IPS-NIHi7 (cell line): Measurements from ENCODE around the gene NR2C2.
A peak's percentile ranks its signal among the peaks of the same experiment; 100 is the strongest.

Source experiments
- DNase-seq: peaks from one replicate; pipeline ENCODE4 v3.0.0; 2012; ENCODE audit warnings: mixed read lengths; ENCODE audit errors: extremely low spot score

Gene NR2C2

DNA sequence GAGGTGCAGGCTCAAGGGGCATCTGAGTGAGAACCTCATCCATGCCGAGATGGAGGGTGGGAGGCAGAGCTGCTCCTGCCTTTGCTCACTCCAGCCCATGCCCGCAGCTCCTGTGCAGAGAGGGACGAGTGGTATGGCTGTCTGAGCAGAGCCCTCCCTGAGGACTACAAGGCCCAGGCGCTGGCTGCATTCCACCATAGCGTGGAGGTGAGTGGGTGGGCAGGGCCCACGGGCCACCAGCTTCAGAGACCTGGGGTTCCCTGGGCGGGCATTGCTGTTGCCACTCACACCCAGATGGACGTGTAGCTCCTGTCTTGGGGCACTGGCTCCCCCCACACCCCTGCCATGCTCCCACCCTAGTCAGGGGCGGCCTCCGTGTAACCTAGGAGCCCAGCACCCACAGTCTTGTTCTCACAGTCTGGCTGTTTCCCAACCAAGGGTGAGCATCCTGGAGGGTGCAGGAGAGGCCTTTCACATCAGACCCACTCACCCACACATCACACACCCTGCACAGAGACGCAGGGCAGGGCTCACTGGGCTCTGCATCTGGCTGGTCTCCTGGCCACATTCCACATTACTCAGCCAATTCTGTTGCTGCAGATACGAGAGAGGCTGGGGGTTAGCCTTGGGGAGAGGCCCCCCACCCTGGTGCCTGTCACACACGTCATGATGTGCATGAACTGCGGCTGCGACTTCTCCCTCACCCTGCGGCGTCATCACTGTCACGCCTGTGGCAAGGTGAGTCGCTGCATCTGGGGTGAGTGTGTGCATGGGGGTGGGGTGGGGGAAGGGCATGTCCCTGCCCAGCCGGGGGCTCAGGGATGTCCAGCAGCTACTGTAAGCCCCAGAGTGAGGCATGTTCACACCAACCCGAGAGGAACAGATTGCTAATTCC lies 25.3 kb upstream of the NR2C2 start:
- DNase-seq, result no peak

DNA sequence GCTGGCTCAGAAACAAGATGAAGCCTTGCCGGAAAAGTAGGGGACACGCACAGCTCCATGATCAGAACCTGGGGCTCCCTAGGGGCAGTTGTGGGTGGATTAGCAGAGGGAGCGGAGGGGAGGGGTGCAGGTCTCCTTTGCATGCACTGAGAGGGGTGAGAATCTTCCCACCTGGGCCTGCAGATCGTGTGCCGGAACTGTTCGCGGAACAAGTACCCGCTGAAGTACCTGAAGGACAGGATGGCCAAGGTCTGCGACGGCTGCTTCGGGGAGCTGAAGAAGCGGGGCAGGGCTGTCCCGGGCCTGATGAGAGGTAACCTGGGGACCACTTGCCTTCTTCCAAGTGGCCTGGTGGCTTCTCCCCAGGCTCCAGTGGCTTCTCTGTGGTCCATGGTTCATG lies 24.5 kb upstream of the NR2C2 start:
- DNase-seq, result no peak

DNA sequence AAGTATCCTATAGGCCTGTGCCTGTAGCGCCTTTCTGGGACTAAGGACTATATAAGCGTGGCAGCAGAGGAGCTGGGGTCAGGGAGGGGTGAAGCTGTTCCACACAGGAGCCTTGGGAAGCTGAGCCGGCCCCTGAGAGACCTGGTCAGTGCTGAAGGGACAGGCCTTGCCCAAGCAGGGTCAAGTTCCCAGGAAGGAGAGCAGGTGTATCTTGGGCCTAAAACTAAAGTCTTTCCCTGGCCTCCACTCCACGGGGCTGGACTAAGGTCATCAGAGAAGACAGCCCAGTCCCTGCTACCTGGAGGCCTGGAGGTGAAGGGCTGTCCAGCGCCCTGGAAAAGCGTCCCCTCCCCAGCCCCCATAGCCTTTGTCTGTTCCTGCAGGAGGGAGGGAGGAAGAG lies 23.9 kb upstream of the NR2C2 start:
- no peak for DNase-seq

DNA sequence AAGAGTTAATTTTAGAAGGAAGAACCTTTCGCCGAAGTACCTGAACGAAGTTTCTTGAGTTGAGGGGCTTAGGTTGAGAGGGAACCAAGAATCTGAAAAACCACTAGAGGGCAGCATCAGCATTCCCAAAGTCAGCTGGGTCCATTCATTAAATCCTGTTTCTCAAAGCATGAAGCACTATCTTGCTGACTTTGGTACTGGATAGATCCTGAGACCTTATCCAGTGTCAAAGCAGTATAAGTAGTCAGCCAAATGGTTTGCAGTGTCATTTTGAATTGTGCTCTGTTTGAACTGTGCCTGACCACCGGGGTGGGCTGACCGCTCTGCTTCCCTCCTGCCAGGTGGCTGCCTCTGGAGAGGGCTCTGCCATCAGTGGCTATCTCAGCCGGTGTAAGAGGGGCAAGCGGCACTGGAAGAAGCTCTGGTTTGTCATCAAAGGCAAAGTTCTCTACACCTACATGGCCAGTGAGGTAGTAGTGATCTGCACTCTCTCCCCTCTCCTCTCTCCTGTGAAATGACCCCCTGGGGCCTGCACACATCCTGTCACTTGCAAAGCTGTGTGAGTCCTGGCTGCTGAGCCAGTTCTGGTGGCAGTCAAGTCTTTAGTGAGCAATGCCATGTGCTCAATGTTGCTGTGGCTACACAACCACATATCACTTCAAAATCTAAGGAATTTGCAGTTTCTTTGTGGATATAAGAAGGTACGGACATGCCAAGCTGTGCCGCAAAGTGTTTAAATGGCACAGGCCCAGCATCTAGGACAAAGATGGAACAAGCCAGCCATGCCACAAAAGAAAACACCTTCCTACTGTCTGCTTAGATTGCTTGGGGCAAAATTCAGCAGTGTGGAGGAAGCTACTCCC lies 21.4 kb upstream of the NR2C2 start:
- peak; percentile 74 for DNase-seq

DNA sequence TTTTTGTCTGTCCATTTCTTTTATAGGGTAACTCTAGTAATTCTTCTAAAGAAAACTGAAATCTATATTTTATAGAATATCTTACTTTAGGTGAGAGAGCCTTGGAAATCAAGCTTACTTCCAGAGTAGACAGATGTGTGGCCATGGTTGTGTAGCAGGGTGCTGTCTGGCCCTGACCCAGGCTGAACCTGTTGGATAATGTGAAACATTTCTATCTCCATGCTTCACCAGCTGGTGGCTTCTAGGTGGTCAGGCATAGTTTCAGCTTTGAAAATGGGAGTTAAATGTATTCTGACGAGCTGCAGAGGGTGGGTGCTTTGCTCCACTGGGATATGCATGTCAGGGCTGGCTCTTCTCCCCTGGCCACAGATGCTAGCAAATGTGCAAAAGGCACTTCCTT lies 20.8 kb upstream of the NR2C2 start:
- DNase-seq, result no peak

DNA sequence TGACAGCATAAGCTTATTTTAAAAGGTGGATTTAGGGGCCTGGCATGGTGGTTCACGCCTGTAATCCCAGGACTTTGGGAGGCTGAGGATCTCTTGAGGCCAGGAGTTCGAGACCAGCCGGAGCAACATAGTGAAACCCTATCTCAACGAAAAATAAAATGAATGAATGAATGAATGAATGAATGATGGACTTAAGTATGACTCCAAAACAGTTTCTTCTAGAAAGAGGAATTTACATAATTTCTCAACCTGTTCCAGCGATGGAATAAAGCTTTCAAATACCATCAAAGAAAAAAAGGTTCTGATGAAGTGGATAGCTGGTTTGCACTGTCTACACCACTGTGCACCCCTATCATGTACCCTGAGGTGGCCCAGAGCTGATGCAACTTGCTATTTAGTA lies 20.1 kb upstream of the NR2C2 start:
- no peak for DNase-seq

DNA sequence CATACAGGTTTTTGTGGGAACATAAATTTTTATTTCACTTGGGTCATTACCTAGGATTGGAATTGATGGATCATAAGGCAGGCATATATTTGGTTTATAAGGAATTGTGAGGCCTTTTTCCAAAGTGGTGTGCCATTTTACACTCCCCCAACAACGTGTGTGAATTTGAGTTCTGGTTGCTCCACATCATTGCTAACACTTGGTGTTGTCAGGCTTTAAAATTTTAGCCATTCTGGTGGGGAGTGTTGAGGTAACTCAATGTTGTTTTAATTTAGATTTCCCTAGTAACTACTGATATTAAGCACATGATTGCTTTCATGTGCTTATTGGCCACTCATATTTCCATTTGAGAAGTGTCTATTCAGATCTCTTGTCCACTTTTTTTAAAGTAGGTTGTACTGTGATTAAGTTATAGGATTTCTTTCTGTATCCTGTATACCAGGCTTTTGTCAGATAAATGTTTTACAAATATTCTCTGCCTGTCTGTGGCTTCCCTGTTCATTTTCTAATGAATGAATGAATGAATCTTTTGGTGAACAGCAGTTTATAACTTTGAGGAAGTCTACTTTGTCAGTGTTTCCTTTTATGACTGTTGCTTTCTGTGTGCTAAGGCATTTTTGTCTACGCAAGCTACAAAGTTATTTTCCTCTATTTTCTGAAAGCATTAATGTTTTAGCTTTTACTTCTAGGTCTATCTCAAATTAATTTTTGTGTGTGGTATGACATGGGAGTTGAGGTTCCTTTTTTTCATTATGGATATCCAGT lies 17.9 kb upstream of the NR2C2 start:
- no peak for DNase-seq

DNA sequence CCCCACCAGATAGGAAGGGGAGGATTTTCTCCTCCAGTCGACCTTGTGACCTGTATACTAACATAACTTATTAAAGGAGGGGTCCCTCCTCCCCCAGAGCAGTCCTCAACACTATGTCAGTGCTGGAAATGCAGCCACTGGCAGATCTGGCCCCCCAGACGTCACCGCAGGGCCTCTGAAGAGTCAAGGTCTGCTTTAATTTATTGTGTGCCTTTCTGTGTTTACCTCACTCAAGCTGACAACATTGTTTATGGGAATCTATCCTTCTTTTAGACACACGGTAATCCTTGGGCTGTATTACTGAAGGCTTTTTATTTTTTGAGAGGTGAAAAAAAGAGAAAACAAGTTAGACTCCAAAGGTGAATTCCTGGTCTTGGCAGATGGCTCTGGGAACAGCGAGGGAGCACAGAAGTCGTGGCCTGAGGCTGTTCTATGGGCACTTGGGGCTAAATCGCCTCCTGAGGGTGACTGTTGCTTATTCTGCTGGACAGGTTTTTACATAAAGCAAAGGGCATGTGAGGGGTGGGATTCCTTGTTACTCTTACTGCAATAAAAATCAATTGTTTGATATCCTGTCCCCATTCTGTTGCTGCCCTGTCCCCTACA lies 13.5 kb upstream of the NR2C2 start:
- no peak for DNase-seq

DNA sequence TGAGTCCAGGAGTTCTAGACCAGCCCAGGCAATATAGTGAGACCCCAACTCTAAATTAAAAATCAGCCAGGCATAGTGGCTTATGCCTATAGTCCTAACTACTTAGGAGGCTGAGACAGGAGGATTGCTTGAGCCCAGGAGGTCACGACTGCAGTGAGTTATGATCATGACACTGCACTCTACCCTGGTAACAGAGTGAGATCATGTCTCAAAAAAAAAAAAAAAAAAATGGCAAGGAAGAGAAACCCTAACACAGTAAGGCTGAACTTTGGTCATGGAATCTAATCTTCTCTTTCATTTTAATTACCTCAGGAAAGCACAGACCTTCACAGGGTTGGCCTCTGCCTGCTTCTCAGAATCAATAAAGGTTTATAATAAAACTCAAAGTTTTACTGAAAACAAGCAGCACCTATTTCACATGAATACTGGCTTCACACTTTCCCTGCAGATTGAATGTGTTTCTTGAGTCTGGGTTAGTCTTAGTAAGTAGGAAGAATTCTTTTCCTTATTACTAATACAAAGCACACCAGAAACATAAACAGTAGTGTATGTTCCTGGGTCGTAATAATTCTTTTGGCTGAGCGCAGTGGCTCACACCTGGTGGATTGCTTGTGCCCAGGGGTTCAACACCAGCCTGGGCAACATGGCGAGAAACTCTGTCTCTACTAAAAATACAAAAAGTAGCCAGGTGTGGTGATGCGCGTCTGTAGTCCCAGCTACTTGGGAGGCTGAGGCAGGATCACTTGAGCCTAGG lies 11.6 kb upstream of the NR2C2 start:
- DNase-seq, result no peak

DNA sequence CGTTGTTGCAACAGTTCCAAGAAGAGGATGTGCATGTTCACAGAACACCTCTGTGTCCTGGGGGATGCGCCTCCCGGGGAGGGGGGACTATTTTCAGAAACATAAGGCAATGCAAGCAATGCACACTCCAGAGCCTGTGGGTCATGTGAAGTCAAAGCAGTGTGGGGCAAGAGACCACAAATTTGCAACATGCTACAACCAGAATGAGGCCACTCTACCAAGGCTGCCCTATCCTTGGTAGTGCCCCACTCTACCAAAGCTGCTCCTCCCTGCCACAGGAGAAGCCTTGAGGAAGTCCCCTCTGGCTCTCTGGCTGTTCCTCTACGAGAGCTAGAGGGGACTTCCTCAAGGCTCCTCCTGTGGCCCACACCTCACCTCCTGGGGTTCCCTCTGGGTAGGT lies 8.4 kb upstream of the NR2C2 start:
- DNase-seq, result no peak

DNA sequence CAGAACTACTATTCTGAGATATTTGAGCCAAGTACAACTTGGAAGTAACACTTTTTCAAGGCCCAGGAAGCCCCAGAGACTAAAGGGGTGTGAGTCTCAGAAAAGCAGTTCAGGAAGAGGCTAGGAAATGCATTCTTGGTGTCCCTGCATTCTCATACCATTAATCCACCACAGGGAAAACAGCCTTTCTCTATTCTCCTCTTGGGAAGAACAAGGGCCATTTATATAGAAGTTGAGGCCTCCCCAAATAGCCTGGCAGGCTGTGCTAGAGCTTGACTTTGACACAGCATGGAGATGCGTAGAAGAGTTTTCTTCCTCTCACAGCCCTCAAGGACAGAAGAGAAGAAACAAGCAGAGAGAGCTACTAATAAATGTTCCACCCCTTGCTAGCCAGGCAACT lies 5.5 kb upstream of the NR2C2 start:
- DNase-seq, result no peak

DNA sequence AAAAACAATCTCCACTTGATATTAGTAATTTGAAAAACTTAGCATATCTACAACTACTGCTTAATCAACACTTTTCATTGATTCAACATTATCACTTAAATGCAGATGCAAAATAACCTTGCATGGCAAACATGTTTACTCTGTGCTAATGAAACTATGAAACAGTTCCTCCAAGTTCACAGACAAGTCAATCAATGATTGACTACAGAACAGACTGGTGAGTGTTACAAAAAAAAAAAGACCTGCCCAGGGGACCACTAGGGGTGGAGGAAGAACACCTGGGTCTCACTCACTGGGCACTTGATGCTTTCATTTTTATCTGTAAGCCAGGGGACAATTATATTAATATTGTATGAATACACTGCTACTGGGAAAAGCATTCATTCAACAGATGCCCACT lies 4.3 kb upstream of the NR2C2 start:
- DNase-seq, result no peak

DNA sequence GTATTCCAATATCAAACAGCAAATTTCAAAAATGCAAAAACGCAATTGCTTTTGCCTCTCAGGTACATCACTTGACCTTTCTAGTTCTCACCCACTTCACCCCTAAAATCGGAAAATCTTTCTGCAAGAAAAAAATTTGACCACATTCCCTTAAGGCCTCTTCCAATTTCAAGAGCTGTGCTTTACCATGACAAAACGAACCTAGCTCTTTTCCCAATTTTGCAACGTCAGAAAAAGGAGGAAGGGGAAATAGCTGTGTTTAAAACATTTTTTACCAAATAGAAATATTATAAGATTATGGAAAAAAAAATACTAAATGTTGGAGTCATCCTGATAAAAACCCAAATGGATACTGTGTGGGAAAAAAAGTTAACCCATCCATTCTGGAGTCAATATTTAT lies 1.1 kb upstream of the NR2C2 start:
- no peak for DNase-seq

DNA sequence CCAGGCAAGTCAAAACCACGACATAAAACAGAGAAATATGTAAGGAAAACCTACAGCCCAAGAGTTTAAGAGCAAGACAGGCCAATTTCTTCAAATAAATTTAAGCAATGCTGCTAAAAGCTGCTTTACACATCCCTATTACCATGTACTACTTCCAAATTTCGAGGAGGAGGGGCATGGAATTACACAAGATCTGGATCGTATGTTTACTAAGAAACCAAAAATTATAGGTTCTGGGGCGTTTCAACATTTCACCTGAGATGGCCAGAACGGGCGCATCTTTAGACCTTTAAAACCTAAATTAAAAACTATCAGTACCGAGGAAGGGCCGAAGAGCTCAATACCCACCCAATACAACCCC lies 664 bp upstream of the NR2C2 start:
- DNase-seq, result no peak

DNA sequence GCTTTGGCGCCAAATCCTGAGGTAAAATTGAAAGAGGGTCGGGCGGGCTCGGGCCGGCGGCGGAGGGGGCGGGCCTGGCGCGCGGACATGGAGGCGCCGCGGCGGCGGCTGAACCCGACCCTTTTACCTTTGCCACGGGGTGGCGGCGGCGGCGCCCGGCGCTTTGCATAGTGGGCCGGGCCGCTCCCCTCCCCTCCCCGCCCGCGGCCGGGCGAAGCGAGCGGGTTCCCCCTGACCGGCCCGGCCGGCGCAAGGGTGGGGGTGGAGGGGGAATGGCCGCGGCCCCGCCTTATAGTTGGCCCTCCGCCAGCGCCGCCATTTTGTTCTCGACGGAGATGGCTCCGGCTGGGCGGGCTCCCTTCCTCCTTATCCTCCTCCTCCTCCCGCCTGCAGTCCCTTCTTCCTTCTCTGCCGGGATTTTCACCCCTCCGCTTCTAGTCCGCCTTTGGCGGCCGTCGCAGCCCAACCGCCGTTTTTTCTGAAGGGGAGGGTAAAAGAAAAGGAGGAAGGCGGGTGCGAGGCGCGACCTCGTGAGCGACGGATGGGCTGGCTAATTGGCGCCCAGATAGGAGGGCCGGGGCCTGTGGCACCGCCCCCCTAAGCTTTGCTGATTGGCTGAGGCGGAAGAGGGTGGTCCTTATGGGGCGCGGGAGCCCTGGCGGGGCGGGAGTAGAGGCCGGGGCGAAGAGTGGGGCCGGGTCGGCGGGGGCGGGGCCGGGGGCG lies 664 bp downstream of the NR2C2 start:
- DNase-seq, result peak; percentile 99

DNA sequence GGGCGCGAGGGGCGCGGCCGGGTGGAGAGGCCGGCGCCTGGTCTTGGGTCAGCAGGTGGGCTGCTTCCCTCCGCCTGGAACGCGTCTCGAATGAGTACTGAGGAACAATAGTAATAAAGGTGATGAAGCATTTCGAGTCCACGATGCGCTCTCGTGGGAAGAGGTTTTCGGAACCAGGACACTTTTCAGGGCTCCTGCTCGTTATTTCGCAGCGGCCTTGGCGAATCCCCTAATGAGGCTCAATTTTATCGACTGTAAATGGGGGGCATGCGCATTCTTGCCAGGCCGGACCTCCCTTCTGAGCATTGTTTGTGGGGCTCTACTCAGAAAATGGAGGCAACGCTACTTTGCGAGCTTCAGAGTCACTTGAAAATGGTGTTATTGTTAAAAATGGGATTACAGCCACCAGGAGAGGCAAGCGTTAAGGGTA lies 1.2 kb downstream of the NR2C2 start:
- no peak for DNase-seq

DNA sequence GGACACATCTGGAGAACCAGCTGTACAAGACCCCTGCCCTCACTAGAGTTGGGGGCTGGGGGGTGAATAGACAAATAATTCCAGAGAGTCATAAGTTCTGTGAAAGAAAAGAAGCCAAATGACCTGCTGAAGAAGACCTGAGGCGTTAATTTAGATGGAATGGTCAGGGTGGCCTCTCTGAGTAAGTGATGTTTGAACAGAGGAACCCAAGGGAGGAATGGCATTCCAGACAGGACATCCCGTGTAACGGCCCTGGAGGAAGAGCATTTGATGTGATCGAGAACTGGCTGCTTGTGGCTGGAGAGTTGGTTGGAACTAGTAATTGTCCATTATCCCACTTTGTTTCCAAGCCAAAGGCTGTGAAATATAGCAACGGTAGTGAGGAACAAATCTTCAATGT lies 1.7 kb downstream of the NR2C2 start:
- no peak for DNase-seq

DNA sequence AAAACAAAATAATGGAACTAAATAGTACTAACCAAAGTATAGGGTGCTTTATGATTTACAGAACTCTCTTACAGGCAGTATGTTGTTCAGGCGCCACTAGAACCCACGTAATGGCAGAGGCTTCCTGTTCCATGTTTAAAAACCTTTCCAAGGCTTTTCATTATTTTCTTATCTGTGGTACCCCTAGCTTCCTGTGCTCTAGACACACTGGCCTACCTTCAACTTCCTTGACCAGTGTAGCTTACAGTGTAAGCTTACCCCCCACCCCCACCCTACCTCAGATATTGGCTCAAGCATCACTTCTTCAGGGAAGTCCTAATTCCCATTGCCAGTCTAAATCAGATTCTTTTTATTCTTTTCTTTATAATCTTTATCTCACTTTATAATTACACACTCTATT lies 2.9 kb downstream of the NR2C2 start:
- no peak for DNase-seq

DNA sequence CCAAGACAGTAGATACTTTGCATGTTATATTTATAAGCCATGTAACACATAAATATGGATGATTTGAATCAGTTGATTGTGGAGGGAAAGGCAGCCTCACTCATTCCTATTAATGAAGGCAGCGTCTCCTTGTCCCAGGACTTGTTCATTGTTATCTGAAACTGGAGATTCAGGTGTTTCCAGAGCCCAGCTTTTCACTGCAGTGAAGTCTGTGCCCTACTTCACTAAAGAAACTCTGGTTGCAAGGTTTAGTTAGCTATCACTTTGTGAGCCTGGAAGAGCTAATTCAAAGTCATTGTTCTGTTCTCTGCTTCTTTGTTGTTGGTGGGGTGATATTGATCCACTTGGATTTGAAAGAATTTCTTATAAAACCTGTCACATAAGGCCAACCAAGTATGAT lies 9.8 kb downstream of the NR2C2 start:
- no peak for DNase-seq

DNA sequence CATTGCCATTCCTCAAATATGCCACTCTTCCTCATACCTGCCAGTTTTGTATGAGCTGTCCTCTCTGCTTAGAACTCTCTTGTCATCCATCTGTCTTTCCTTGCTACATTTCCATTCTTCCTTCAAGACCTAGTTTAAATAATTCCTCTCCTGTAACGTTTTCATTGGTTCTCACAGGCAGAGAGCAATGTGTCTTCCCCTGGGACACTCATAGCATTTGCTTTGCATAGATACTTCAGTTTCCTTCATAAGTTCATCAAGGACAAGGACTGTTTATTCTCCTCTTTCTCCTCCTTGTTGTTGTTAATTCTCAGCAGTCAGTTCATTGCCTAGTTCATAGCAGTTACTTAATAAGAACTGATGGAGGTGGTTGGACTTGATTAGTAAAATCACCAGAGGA lies 10.5 kb downstream of the NR2C2 start:
- DNase-seq, result no peak
